ENCODE results near the gene MRPS22.
"Not testable (repeated sequence)": the region's sequence is repeated elsewhere in the genome, so short reads cannot be mapped to it uniquely, and the experiment has no call there.

MRPS22 gene

DNA sequence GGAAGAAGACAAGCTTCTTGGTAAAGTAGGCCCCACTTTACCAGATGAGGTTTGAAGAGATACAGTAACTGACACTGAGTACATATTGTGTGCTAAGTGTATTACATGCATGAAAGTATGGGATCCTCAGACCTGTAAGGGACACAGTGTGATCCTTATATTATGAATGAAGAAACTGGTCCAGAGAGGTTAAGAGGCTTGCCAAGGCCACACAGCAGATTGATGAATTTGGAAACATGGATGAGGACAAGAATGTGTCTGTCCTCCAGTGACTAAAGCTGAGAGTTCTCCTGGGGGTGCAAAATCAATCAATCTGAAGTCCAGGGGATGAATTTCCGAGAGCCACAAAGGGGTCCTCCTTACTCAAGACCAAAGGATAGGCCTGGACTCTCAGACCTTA lies 31.4 kb upstream of the MRPS22 start:
- FAIRE-seq, result no peak

GRCh38 chr3:139312959-139313358 lies 30.9 kb upstream of the MRPS22 start:
- FAIRE-seq, result no peak

DNA sequence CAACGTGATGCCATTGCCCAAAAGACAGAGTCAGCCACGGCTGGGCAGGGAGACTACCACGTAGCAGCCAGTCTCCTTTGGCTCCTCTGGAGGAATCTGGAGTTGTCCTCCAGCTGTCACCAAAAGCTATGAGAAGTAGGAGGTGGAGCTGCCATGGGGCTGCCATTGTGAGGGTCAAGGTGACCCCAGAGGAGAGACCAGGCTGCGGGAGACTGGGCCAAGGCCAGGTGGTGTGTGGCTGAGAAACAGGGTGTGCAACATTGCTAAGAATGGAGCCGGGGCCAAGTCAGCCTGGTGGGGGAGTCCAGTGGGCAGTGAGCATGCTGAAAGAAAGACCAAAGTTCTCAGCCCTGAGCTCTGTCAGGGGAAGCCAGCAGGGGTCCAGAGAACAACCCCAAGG lies 29.9 kb upstream of the MRPS22 start:
- no peak for FAIRE-seq

DNA sequence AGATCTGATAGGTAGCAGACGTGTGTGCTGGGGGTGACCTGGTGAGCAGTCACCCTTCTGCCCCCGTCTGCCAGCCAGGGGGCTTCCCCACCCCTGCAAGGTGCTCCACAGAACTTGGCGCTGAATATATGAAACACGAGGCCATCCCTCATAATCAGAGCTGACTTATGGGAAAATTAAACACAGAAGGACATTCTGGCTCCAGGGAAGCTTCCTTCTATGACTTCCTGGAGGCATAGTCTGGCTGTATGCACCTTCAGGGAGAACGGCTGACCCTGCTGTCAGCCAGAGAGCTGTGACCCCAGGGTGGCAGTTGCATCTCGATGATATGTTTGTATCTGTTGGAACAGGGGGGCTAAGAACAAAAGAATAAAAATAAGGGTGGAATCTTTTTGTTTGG lies 26.6 kb upstream of the MRPS22 start:
- no peak for FAIRE-seq

DNA sequence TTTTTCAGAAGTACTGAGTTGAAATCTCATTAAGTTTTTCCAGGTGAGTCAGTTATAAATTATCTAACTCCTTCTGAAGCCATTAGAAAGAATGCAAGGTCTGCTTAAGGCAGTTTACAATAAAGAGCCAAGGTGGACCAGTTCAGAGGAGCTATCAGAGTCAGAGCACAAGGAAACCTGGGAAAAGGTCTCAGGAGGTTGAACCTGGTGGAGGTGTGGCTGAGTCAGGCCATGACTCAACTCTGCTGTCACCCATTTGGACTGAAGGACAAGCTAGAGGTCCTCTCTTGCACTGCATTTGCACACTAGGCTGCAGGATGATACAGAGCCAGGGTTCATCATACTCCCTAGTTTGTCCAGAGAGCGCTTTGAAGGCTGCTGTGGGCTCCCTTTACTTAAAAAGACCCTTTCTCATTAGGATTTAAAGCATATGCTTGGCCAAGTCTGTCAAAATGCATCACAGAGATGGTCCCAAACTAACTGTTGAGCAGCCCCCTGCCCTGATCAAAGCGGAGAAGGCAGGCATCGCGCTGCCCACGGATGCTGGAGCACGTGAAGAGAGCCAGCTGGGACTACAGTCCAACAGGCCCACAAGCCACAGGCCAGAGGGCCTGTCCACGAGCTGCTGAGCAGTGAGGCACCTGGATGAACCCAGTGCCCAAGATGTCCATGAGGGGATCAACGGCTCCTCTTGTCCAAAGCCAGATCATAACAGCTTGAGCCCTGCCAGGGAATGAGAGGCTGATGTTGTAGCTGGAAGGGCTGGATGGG lies 26.0 kb upstream of the MRPS22 start:
- FAIRE-seq, result no peak

GRCh38 chr3:139318431-139318816 lies 25.4 kb upstream of the MRPS22 start:
- no peak for FAIRE-seq

DNA sequence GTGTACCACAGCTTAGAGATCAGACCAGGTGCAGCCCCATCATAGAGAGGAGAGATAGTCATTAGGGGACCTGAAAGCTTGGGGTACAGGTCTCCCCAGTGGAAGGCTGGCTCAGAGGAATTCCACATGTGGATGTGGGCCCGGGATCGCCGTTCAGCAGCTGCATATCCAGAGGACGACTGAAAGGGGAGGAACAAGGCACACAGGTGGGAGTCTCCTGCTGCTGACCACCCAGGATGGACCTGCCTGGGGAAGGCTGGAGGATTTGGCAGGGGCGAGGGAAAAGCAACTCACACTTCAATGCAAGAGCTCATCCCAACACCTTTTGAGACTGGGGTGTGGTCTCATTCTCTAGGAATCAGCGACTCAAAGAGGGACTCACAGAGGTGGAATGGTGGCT lies 25.0 kb upstream of the MRPS22 start:
- no peak for FAIRE-seq

GRCh38 chr3:139319428-139320402 lies 24.1 kb upstream of the MRPS22 start:
- no peak for FAIRE-seq

DNA sequence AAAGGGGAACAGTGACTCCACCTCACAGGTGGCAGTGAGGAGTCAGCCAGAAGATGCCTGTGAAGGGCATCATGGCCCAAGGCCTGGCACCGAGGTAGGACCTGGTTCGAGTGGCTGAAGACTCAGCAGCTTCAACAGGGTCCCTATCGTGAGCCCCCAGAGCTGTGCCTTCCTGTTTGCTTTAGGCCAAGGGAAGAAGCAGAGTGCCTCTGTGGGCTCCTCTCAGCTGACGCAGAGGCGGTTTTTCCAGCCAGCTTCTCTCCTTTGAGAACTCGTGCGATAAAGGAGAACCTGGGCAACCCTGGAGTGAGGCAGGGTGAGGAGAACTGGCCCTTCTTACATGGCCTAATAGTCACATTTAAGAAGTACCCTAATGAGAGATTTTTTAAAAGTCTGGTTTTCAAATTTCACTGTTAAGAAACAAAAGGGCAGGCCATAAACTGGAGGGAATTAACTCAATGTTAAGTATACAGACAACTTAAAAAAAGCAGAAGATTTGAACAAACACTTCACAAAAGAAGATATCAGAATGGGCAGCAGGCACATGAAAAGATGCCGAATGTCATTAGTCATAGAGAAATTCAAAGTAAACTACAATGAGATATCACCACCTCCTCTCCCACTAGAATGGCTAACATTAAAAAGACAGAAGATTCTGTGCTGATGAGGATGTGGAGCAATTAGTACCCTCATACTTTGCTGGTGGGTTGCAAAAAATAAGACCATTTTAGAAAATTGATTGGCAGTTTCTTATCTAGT lies 23.1 kb upstream of the MRPS22 start:
- no peak for FAIRE-seq

GRCh38 chr3:139322346-139322745 lies 21.5 kb upstream of the MRPS22 start:
- no peak for FAIRE-seq

GRCh38 chr3:139323146-139323545 lies 20.7 kb upstream of the MRPS22 start:
- no peak for FAIRE-seq

DNA sequence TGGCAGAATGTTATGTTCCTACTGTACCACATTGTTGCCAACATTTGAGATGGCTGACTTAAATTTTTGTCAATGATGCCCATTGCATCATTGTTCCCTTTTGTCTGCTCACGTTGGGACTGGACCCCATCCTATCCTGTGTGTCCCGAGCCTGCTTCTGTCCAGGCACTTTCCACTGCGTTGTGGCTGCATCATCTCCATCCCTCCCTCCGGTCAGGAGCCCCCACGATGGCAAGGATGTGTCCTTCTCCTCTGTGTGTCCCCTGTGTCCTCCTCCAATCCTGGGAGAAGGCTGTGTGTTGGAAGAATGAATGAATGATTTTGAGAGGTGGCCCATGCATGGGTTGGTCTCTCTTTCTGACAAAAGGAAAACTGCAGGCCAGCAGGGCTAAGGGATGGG lies 19.4 kb upstream of the MRPS22 start:
- FAIRE-seq, result no peak

GRCh38 chr3:139325551-139325950 lies 18.3 kb upstream of the MRPS22 start:
- no peak for FAIRE-seq

DNA sequence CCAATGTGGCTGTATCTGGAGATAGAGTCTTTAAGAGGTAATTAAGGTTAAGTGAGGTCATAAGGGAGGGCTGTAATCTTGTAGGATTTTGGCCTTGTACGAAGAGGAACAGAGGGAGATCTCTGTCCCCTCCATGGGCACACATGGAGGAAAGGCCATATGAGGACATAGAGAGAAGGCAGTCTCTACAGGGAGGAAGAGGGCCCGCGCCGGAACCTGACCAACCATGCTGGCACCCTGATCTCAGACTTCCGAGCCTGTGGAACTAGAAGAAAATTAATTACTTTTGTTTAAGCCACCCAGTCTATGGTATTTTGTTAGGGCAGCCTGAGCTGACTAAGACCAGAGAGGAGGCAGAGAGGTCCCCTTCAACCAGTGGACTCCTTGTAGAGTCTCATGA lies 17.7 kb upstream of the MRPS22 start:
- FAIRE-seq, result no peak

DNA sequence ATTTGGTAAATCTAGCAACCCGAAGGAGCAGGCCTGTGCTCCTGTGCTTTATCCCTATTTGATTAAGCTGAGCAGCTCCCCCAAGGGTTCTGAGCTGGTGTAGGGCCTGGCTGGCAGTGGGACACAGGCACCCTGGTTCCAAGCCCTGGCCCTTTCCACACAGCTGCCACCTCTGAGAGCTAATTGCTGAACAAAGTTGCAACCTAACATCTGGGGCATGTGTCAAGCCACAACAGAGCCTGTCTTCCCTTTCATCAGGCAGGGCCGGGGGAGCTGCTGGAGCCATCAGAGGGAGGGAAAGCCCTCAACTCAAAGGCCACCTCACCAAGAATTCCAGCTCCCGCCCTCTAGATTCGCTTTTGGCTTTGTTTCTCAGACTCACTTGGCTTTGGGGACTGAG lies 17.1 kb upstream of the MRPS22 start:
- FAIRE-seq, result no peak

DNA sequence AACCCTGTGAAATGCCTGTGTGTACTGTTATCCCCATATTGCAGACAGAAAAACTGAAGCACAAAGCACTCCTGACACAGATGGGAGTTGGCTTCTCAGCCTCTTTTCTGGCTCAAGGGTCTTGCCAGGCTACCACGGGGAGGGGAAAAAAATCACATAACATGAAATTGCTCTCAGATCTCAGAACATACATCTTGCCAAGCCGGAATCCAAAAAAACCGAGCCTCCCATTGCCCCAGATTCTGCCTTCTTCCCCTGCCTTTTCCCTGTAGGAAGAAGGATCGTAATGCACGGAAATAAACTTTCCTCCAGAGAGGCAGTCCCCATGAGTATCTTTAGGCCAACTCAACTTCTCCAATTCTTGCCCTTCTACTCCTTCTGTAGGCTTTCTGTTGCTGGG lies 16.6 kb upstream of the MRPS22 start:
- FAIRE-seq, result no peak

- no peak for FAIRE-seq
These were observed 16.0 kb upstream of the MRPS22 start for GRCh38 chr3:139327861-139328260.

- no peak for FAIRE-seq
These were observed 15.5 kb upstream of the MRPS22 start for GRCh38 chr3:139328356-139328755.

- no peak for FAIRE-seq
These were observed 14.4 kb upstream of the MRPS22 start for GRCh38 chr3:139329364-139329850.

DNA sequence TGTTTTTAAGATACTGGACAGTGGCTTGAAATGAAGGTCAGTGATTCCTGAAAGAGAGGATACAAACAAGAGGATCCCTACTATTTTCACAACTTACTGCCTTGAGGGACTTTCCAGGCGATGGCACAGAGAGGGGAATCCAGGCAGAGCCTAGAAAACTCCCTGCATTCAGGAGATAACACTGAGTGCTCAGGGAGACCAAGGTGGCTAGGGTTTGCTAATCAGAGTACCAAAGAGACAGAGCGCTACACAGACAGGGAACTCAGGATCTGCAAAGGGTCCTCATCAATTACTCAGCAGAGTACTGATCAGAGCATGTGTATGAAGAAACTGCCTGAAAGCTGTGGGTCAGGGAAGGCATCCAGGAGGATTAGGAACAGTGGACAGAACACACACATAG lies 11.7 kb upstream of the MRPS22 start:
- no peak for FAIRE-seq

- not testable (repeated sequence) for FAIRE-seq
These were observed 9.1 kb upstream of the MRPS22 start for GRCh38 chr3:139334675-139335074.

- no peak for FAIRE-seq
These were observed 5.4 kb upstream of the MRPS22 start for GRCh38 chr3:139338405-139338804.

DNA sequence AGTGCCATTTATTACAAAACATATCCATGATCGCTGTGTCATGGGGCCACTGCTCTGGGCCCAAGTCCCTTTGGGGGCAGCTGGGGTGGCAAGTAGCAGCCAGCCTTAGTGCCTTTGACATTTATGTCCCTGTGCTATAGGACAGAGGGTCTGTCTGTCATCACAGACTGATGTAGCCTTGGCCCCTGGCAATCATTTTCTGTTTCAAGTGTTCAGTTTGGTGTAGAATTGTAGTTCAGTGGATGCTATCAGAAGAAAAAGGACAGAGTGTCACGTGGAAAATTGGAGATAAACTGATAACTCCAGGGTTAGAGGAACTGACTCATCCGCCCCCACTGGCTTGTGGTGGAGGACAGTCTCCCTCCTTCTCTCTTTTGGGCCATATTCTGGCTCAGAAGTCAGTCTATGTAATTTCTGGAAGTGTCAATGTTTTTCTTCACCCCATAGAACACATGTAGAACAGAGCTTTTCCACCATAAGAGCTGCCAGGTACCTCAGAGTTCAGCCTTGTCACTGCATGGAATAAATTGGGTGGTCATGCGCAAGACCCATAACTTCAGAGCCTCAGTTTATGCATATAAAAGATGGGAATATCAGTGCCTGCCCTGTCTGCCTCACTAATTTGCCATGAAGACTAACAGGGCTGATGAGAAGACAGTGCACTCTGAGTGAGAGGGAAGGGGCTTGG lies 4.5 kb upstream of the MRPS22 start:
- FAIRE-seq, result no peak
